Astrocyte of the spinal cord (primary cell): ENCODE results near the gene VAMP2.
A peak's percentile ranks its signal among the peaks of the same experiment; 100 is the strongest.
"Not testable (repeated sequence)": the region's sequence is repeated elsewhere in the genome, so short reads cannot be mapped to it uniquely, and the experiment has no call there.

Source experiments
- DNase-seq: peaks from one replicate; pipeline ENCODE4 v3.0.0; 2011; ENCODE audit warnings: low read depth, low spot score
- H3K4me3 ChIP-seq: 2 replicates; pipeline ENCODE4 v1.5.1; 2011; ENCODE audit warnings: low read depth, mild to moderate bottlenecking, low read length, moderate library complexity
- CTCF ChIP-seq: IDR thresholded peaks from 2 replicates; pipeline ENCODE4 v1.5.1; 2012; ENCODE audit warnings: low read depth, mild to moderate bottlenecking, low read length, inconsistent platforms
- in situ Hi-C: cut with HindIII; loops from 2 replicates; pipeline ENCODE4 v1.10.0; 2017; ENCODE audit warnings: low sequenced_read_pairs

VAMP2 gene

GRCh38 chr17:8176197-8176940 lies 13.6 kb upstream of the VAMP2 start, which contains the start of gene TMEM107:
TSS of gene TMEM107 (minus strand) at chr17:8176380. CDS start at chr17:8176286, 94 bp downstream.
- DNase-seq = peak; percentile 81
- in situ Hi-C loops = no loop called here
- peak within 1 kb of the TSS; percentile 67 for H3K4me3 ChIP-seq
- no peak for TF ChIP-seq CTCF

GRCh38 chr17:8175795-8176196 lies 13.0 kb upstream of the VAMP2 start:
- no peak for TF ChIP-seq CTCF
- no peak for DNase-seq
- in situ Hi-C loops = no loop called here
- peak overlapping the region; percentile 67 for H3K4me3 ChIP-seq

GRCh38 chr17:8173871-8174322 lies 11.1 kb upstream of the VAMP2 start:
- peak overlapping the region; percentile 38 for H3K4me3 ChIP-seq
- in situ Hi-C loops = no loop called here
- no peak for TF ChIP-seq CTCF
- no peak for DNase-seq

- TF ChIP-seq CTCF = no peak
- peak; percentile 98 for DNase-seq
- in situ Hi-C loops = no loop called here
- peak overlapping the region; percentile 38 for H3K4me3 ChIP-seq
Observed at GRCh38 chr17:8173056-8173870, 10.5 kb upstream of the VAMP2 start.

- DNase-seq, in situ Hi-C loops: not testable (repeated sequence)
Observed at GRCh38 chr17:8170186-8170585, 7.4 kb upstream of the VAMP2 start.

GRCh38 chr17:8167526-8167925 lies 4.8 kb upstream of the VAMP2 start:
- TF ChIP-seq CTCF = no peak

More at GRCh38 chr17:8170186-8170585, 7.4 kb upstream of the VAMP2 start:
- not testable (repeated sequence) for H3K4me3 ChIP-seq

GRCh38 chr17:8166731-8167130 lies 4.0 kb upstream of the VAMP2 start:
- no peak for DNase-seq
- TF ChIP-seq CTCF = no peak
- H3K4me3 ChIP-seq = no peak overlapping the region
- in situ Hi-C loops = no loop called here

More at GRCh38 chr17:8167526-8167925, 4.8 kb upstream of the VAMP2 start:
- DNase-seq = no peak
- in situ Hi-C loops = no loop called here
- no peak overlapping the region for H3K4me3 ChIP-seq
